HG03066 (cell line): ENCODE data around the gene NABP2.
"Not testable (repeated sequence)": the region's sequence is repeated elsewhere in the genome, so short reads cannot be mapped to it uniquely, and the experiment has no call there.

Experiments
- ATAC-seq: cut with Tn5 transposase; IDR thresholded peaks from one replicate; pipeline ENCODE4 v1.9.1; 2021; ENCODE audit warnings: low read depth; ENCODE audit not compliant: unreplicated experiment

The NABP2 gene

GRCh38 chr12:56224102-56224701, at the start of gene NABP2:
NABP2 (plus strand) TSS chr12:56224342; CDS start chr12:56224857, 515 bp downstream.
- ATAC-seq = peak; percentile 70

GRCh38 chr12:56178347-56178746, 45.8 kb upstream of the NABP2 start:
- no peak for ATAC-seq

GRCh38 chr12:56186957-56187356, 37.2 kb upstream of the NABP2 start:
- no peak for ATAC-seq

GRCh38 chr12:56188131-56188777, 35.9 kb upstream of the NABP2 start:
- no peak for ATAC-seq

- no peak for ATAC-seq
Measured at GRCh38 chr12:56188778-56189098, 35.4 kb upstream of the NABP2 start.

- peak; percentile 71 for ATAC-seq
Measured at GRCh38 chr12:56189099-56189917, 34.8 kb upstream of the NABP2 start, which contains the start of gene SMARCC2. SMARCC2 (minus strand) TSS chr12:56189483; CDS start chr12:56189461, 22 bp downstream.

GRCh38 chr12:56189918-56190694, 34.0 kb upstream of the NABP2 start:
- peak; percentile 31 for ATAC-seq

GRCh38 chr12:56190695-56191155, 33.4 kb upstream of the NABP2 start:
- no peak for ATAC-seq

- no peak for ATAC-seq
Measured at GRCh38 chr12:56192582-56192981, 31.6 kb upstream of the NABP2 start.

- no peak for ATAC-seq
Measured at GRCh38 chr12:56193025-56193578, 31.0 kb upstream of the NABP2 start.

- not testable (repeated sequence) for ATAC-seq
Measured at GRCh38 chr12:56196818-56197550, 27.2 kb upstream of the NABP2 start.

- ATAC-seq = no peak
Measured at GRCh38 chr12:56197921-56198635, 26.1 kb upstream of the NABP2 start.

- no peak for ATAC-seq
Measured at GRCh38 chr12:56198836-56199235, 25.3 kb upstream of the NABP2 start.

- ATAC-seq = no peak
Measured at GRCh38 chr12:56202366-56202765, 21.8 kb upstream of the NABP2 start.

GRCh38 chr12:56202838-56203237, 21.3 kb upstream of the NABP2 start:
- no peak for ATAC-seq

- ATAC-seq = no peak
Measured at GRCh38 chr12:56204275-56204674, 19.9 kb upstream of the NABP2 start.

- no peak for ATAC-seq
Measured at GRCh38 chr12:56205445-56205844, 18.7 kb upstream of the NABP2 start.

- ATAC-seq = no peak
Measured at GRCh38 chr12:56206452-56207166, 17.5 kb upstream of the NABP2 start.
